Nephron progenitor cell (in vitro differentiated cells): Measurements from ENCODE around the gene EED.
"Not testable (repeated sequence)": the region's sequence is repeated elsewhere in the genome, so short reads cannot be mapped to it uniquely, and the experiment has no call there.

ENCODE experiments used
- DNase-seq: peaks from one replicate; pipeline ENCODE4 v3.0.0; 2021
- H3K27ac Mint-ChIP-seq: 2 replicates; pipeline ENCODE4 v1.8.0; 2021; ENCODE audit warnings: mild to moderate bottlenecking, moderate library complexity, mixed read lengths
- H3K27me3 Mint-ChIP-seq: 2 replicates; pipeline ENCODE4 v1.8.0; 2021; ENCODE audit warnings: mild to moderate bottlenecking, low read depth, mixed read lengths; ENCODE audit not compliant: poor library complexity
- H3K36me3 Mint-ChIP-seq: 2 replicates; pipeline ENCODE4 v1.8.0; 2021; ENCODE audit warnings: low read depth, mixed read lengths
- H3K4me1 Mint-ChIP-seq: 2 replicates; pipeline ENCODE4 v1.8.0; 2021; ENCODE audit warnings: mixed read lengths
- H3K4me3 Mint-ChIP-seq: 2 replicates; pipeline ENCODE4 v1.8.0; 2021; ENCODE audit warnings: mild to moderate bottlenecking, moderate library complexity, mixed read lengths
- H3K9me3 Mint-ChIP-seq: 2 replicates; pipeline ENCODE4 v1.8.0; 2021; ENCODE audit warnings: mild to moderate bottlenecking, moderate library complexity, mixed read lengths
- TF ChIP-seq, protein P1 (sequence below): fragments of 200-600 bp; sonication (generic); IDR thresholded peaks from 2 replicates; pipeline ENCODE4 v1.5.0; 2021; ENCODE audit warnings: antibody characterized with exemption

The EED gene

DNA sequence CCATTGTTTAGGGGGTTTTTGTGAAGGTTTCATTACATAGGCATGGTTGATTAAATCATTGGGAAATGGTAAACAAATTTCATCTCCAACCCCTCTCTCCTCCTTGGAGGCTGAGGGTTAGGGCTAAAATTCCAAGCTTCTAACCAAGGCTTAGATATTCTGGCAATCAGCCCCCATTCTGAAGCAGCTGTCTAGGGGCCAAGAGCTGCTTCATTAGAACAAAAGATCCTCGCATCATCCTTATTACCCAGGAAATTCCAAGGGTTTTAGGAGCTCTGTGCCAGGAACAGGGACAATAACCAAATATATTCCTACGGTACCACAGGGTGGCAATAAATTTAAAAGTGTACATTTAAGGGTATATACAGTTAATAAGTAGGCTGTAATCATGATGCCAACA is 22.5 kb upstream of the EED start:
- Mint-ChIP-seq H3K27me3 (peaks cover 8% of the 10 kb centered on the region), H3K4me1 (no peaks in the 10 kb centered on the region), H3K9me3 (peaks cover 9% of the 10 kb centered on the region), H3K27ac (no peak overlapping the region), H3K4me3 (no peak overlapping the region), H3K36me3 (peaks cover 5% of the 10 kb centered on the region)
- DNase-seq: no peak
- TF ChIP-seq, protein P1, sequence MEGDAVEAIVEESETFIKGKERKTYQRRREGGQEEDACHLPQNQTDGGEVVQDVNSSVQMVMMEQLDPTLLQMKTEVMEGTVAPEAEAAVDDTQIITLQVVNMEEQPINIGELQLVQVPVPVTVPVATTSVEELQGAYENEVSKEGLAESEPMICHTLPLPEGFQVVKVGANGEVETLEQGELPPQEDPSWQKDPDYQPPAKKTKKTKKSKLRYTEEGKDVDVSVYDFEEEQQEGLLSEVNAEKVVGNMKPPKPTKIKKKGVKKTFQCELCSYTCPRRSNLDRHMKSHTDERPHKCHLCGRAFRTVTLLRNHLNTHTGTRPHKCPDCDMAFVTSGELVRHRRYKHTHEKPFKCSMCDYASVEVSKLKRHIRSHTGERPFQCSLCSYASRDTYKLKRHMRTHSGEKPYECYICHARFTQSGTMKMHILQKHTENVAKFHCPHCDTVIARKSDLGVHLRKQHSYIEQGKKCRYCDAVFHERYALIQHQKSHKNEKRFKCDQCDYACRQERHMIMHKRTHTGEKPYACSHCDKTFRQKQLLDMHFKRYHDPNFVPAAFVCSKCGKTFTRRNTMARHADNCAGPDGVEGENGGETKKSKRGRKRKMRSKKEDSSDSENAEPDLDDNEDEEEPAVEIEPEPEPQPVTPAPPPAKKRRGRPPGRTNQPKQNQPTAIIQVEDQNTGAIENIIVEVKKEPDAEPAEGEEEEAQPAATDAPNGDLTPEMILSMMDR: no peak

DNA sequence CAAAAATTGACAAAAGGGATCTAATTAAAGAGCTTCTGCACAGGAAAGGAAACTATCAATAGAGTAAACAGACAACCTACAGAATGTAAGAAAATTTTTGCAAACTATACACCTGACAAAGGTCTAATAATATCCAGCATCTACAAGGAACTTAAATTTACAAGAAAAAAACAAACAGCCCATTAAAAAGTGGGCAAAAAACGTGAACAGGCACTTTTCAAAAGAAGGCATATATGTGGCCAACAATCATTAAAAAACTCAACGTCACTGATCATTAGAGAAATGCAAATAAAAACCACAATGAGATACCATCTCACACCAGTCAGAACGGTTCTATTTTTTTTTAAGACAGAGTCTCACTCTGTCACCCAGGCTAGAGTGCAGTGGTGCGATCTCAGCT is 20.0 kb upstream of the EED start:
- H3K4me3 Mint-ChIP-seq, H3K36me3 Mint-ChIP-seq, H3K9me3 Mint-ChIP-seq, DNase-seq, H3K4me1 Mint-ChIP-seq, H3K27me3 Mint-ChIP-seq, H3K27ac Mint-ChIP-seq: not testable (repeated sequence)

DNA sequence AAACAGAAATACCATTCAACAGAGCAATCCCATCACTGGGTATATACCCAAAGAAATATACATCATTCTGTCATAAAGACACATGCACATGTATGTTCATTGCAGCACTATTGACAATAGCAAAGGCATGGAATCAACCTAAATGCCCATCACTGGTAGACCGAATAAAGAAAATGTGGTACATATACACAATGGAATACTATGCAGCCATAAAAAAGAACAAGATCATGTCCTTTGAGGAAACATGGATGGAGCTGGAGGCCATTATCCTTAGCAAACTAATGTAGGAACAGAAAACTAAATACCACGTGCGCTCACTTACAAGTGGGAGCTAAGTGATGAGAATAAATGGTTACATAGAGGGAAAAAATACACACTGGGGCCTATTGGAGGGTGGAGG is 19.2 kb upstream of the EED start:
- H3K4me1 Mint-ChIP-seq, H3K27ac Mint-ChIP-seq: not testable (repeated sequence)

DNA sequence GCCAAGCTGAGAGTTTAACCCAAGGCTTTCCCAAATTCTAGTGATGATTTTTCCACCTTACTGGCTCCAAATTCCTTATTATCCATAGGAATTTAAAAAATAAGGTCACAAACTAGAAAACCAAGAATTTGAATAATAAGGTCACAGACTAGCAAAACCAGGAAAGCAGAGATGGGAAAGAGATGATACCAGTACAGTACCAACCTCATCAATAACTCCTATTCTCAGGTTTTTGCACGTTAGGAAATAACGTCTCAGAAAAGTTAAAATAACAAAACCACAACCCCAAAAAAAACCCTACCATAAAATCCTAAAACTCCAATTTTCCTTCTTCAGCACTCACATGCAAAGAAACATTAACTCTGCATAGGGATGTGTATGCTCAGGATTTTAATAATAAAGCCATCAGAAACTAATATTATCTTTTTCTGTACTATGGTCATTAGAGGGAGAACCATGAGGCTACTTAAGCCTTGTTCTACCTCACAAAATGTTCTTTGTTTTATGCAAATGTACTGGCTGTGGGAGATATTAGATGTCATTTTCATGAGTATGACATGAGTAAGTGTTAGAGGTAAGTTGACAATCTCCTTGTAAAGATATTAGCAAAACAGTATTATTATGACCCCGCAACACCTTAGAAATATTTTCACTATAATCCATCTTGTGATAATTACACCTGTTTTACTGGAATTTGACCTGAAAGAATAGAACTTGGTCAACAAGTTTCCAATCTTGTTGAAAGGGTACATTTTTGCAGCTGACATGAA is 16.1 kb upstream of the EED start:
- no peak for DNase-seq
- Mint-ChIP-seq H3K4me1 (no peaks in the 10 kb centered on the region), H3K9me3 (peaks cover 9% of the 10 kb centered on the region), H3K27ac (no peak overlapping the region), H3K27me3 (no peaks in the 10 kb centered on the region), H3K4me3 (no peak overlapping the region), H3K36me3 (peaks cover 5% of the 10 kb centered on the region)
- TF ChIP-seq, protein P1: no peak

More for the DNA sequence above, 19.2 kb upstream of the EED start:
- not testable (repeated sequence) for H3K27me3 Mint-ChIP-seq, H3K36me3 Mint-ChIP-seq, H3K4me3 Mint-ChIP-seq, DNase-seq, H3K9me3 Mint-ChIP-seq

DNA sequence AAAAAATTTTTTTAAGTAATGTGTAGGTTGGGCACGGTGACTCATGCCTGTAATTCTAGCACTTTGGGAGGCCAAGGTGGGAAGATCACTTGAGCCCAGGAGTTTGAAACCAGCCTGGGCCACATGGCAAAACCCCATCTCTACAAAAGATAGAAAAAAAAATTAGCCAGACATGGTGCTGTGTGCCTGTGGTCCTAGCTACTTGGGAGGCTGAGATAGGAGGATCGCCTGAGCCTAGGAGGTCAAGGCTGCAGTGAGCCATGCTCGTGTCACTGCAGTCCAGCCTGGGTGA is 15.6 kb upstream of the EED start:
- not testable (repeated sequence) for H3K27me3 Mint-ChIP-seq, H3K4me3 Mint-ChIP-seq, DNase-seq, H3K4me1 Mint-ChIP-seq, H3K36me3 Mint-ChIP-seq, H3K27ac Mint-ChIP-seq, H3K9me3 Mint-ChIP-seq

DNA sequence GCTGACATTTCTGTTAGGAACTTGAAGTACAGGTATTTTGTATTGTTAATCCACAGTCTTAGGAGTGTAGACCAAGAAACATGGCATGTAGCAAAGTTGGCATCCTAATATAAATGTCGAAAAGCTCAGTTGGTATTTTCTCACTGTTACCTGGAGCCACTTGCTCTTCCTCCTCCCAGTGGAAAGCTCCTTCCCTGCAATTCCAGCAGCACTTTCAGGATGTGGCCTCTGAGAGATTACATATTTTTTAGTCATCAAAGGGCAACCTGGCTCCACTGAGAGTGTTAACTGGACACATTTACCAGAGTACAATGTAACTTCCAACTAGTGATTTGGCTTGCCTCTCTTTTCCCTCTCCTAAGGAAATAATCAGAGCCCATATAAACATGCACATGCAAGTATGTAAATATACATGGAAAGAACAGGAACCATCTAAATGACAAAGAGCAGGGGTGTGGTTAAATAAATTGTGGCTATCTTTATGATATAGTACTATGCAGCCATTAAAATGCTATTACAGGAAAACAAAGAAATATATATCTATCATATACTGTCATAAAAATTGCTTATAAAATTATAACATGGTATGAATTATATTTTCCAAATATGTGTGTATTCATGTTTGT is 14.3 kb upstream of the EED start:
- no peaks in the 10 kb centered on the region for H3K9me3 Mint-ChIP-seq
- no peaks in the 10 kb centered on the region for H3K4me1 Mint-ChIP-seq
- H3K4me3 Mint-ChIP-seq: no peak overlapping the region
- no peaks in the 10 kb centered on the region for H3K36me3 Mint-ChIP-seq
- H3K27ac Mint-ChIP-seq: no peak overlapping the region
- no peak for DNase-seq
- no peaks in the 10 kb centered on the region for H3K27me3 Mint-ChIP-seq
- TF ChIP-seq, protein P1: no peak

DNA sequence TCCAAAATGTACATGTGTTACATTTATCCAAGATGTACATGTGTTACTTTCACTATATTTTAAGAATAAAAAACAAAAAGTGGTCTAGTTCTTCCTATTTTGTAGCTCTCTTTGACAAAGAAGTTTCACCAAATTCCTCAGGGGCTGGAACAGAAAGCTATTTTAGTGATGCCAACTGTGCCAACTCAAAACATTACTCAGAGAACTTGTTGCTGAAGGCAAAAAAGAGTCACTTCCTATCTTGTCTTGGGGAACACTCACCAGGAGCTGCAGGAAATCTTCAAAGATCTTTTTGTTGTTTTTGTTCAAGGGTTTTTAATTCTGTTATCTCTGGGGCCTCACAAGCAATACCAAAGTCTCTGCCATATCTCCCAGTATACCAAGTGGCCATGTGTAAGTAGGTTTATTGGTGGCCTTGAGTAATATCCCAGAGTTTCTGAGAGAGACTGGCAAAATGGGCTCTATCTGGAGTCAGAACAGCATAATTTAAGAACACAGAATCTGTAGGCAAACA is 13.6 kb upstream of the EED start:
- no peak overlapping the region for H3K4me3 Mint-ChIP-seq
- no peak for DNase-seq
- TF ChIP-seq, protein P1: no peak
- no peak overlapping the region for H3K27ac Mint-ChIP-seq
- no peaks in the 10 kb centered on the region for H3K4me1 Mint-ChIP-seq
- no peaks in the 10 kb centered on the region for H3K9me3 Mint-ChIP-seq
- H3K27me3 Mint-ChIP-seq: no peaks in the 10 kb centered on the region
- H3K36me3 Mint-ChIP-seq: no peaks in the 10 kb centered on the region
